ENCODE measurements around the gene HBM.
"Not testable (repeated sequence)": the region's sequence is repeated elsewhere in the genome, so short reads cannot be mapped to it uniquely, and the experiment has no call there.

The HBM gene

DNA sequence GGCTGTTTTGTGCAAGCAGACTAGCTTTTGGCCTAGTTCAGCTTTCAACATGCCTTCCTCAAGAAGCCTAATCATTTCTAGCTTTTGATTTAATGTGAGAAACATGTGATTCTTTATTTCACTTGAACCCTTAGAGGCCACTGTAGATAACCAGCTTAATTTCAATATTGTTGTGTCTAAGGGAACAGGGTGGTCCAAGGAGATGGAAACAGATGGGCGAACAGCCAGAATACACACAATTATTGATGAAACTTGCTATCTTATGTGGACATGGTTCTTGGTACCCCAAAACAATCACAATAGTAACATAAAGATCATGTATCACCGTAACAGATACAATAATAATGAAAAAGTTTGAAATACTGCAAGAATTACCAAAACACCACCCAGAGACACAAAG is 32.1 kb upstream of the HBM start:
- FAIRE-seq (no peak), DNase-seq (ENCODE audit: insufficient read length, low spot score) (no peak)

DNA sequence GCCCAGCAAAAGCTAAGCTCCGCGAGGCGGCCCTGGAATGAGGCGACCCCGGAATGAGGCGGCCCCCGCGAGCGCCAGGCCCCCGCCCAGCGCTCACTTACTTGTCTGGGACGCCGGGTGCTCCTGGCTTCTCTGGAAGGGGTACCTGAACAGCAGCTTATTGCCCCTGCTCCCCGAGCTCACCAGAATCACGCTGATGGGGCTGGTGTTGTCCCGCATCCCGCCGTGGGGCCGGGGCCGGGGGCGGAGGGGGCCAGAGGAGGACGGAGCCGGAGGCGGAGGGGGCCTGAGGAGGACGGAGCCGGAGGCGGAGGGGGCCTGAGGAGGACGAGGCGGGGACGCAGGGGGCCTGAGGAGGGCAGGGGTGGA is 27.7 kb upstream of the HBM start:
- DNase-seq (ENCODE audit: insufficient read length, low spot score): no peak
- no peak for FAIRE-seq
- no peak for TF ChIP-seq POLR2A (IDR thresholded peaks at IDR 0.05; ENCODE audit: low read depth, low read length)

More for the DNA sequence above, 32.1 kb upstream of the HBM start:
- TF ChIP-seq POLR2A (IDR thresholded peaks at IDR 0.05; ENCODE audit: low read depth, low read length): no peak

GRCh38 chr16:140175-140857 is 25.5 kb upstream of the HBM start:
- no peak for DNase-seq (ENCODE audit: insufficient read length, low spot score)
- no peak for FAIRE-seq
- TF ChIP-seq POLR2A (IDR thresholded peaks at IDR 0.05; ENCODE audit: low read depth, low read length): no peak

DNA sequence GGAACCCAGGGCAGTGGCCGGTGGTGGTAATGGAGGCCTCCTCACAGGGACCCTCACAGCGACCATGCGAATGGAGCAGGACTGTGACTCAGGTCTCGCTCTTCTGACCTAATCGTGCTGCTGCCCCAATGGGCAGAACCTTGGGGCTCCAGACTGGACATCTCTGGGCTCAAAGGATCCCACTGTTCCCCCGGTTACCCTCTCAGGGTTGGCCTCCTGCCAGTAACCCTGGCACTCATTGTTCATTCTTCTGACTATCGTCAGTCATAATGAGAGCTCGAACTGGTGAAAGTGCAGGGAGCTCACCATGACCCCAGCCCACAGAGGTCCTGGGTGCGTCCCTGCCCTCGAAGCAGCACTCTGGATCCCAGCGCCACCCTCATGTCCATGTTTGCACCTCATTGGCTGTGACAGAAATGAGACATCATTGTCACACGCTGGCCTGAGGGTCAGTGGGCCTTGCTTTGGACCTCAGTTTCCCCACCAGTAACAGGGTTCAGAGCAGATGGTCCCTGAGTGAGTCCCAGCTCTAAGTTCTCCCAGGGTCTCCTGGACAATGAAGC is 23.3 kb upstream of the HBM start:
- DNase-seq (ENCODE audit: insufficient read length, low spot score) (no peak), FAIRE-seq (no peak)
- TF ChIP-seq POLR2A (IDR thresholded peaks at IDR 0.05; ENCODE audit: low read depth, low read length): no peak

DNA sequence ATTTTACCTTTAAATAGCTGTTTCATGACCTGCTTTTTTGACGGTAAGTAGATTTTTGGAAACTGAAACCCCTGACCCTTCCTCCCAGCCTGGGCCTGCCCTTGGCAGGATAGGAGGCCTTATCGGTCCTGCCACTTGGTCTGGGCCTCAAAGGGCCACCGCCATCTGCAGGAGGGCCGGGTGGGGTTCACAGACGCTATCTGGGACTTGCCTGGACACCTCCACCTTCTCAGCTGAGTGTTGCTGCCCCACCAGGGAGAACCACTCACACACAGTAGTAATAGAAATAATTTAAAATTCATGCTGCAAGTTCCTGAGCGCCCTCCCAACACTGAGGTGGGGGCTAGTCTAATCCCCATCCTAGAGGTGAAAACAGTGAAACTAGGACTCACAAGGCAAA is 22.7 kb upstream of the HBM start:
- DNase-seq (ENCODE audit: insufficient read length, low spot score) (no peak), FAIRE-seq (no peak)
- no peak for TF ChIP-seq POLR2A (IDR thresholded peaks at IDR 0.05; ENCODE audit: low read depth, low read length)

DNA sequence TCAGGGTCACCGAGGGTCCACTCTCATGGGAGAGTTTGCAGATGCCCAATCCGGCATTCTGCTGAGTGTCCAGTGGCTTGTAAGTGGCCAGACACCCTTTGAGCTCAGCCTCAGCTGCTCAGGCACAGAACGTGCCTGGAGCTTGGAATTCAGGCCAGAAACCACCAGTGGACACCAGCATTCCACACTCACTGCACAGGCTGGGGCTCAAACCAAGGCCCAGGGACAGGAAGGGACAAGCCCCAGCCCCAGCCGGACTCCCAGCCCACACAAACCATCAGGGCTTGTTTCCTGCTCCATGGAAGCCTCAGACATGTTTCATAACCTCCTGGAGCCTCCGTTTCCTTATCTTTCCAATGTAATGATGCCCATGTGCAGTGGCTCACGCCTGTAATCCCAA is 22.3 kb upstream of the HBM start:
- DNase-seq (ENCODE audit: insufficient read length, low spot score) (no peak), FAIRE-seq (no peak)
- no peak for TF ChIP-seq POLR2A (IDR thresholded peaks at IDR 0.05; ENCODE audit: low read depth, low read length)

GRCh38 chr16:144797-145252 is 21.0 kb upstream of the HBM start:
- TF ChIP-seq POLR2A (IDR thresholded peaks at IDR 0.05; ENCODE audit: low read depth, low read length): no peak
- no peak for DNase-seq (ENCODE audit: insufficient read length, low spot score)
- no peak for FAIRE-seq

DNA sequence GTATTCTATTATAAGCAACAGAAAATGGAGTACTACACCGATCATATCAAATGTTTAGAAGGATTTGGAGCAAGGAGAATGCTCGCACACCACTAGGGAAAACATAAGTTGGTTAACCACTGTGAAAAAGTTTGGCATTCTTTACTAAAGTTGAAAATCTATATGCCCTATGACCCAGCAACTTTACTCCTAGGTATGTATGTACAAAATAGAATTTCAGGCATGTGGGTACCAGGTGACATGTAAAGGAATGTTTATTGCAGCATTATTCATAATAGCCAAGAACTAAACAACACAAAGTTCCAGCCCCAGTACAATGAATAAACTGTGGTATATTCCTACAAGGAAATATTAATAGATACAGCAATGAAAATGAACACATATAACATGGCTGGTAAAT is 19.1 kb upstream of the HBM start:
- TF ChIP-seq POLR2A (IDR thresholded peaks at IDR 0.05; ENCODE audit: low read depth, low read length): no peak
- no peak for FAIRE-seq
- no peak for DNase-seq (ENCODE audit: insufficient read length, low spot score)

DNA sequence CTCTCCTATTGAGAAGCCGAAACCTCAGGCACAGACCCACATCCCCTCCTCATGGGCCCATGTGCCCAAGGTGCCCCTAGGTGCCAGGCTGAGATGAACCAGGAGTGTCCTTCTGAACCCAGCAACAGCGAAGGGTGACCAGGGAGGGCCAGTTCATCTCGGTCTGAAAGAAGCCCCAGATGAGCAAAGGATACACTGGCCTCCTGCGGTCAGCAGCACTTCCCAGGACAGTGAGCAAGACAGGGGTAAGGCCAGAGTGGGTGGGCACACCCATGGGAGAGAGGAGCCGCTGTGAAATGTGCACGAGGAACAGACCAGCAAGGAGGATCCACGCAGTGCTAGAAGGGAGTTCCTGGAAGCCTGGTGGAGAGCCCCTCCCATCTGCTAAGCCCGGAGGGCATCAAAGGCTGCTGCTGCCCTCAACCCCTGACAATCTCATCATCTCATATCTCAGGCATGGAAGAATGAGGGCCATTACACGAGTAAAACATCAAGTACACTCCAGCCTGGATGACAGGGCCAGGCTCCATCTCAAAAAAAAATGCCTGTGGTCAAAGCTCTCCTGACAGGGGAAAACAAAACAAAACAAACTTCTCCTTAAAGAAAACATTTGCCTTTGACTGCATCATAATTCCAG is 16.6 kb upstream of the HBM start:
- no peak for DNase-seq (ENCODE audit: insufficient read length, low spot score)
- no peak for FAIRE-seq
- no peak for TF ChIP-seq POLR2A (IDR thresholded peaks at IDR 0.05; ENCODE audit: low read depth, low read length)

- no peak for DNase-seq (ENCODE audit: insufficient read length, low spot score)
- FAIRE-seq: no peak
Measured at GRCh38 chr16:152141-153128, 13.3 kb upstream of the HBM start, which contains the start of gene HBZ. HBZ (plus strand) TSS chr16:152644; CDS start chr16:152910, 266 bp downstream.

GRCh38 chr16:153129-153521 is 12.7 kb upstream of the HBM start:
- not testable (repeated sequence) for DNase-seq (ENCODE audit: insufficient read length, low spot score); FAIRE-seq

More at GRCh38 chr16:152141-153128, 13.3 kb upstream of the HBM start, which contains the start of gene HBZ:
- no peak for TF ChIP-seq POLR2A (IDR thresholded peaks at IDR 0.05; ENCODE audit: low read depth, low read length)

DNA sequence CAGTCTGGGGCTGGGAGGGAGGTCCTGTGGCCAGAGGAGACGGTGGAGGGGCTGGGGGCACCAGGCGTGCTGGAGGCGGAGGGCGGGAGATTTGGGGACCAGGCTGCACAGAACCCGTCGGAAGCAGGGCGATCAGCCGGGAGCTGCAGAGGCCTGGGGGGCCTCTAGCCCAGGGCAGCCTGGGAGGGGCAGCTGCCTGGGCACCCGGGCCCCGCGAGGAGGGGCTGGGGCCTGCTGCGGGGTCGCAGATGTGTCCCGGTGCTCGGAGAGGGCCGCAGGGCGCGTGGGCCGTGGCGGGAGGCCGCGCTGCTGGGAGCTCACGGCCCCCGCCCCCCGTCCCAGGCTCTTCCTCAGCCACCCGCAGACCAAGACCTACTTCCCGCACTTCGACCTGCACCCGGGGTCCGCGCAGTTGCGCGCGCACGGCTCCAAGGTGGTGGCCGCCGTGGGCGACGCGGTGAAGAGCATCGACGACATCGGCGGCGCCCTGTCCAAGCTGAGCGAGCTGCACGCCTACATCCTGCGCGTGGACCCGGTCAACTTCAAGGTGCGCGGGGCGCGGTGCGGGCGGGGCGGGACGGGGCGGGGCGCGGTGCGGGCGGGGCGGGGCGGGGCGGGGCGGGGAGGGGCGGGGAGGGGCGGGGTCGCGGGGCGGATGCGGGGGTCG is 12.1 kb upstream of the HBM start:
- not testable (repeated sequence) for FAIRE-seq; DNase-seq (ENCODE audit: insufficient read length, low spot score)

DNA sequence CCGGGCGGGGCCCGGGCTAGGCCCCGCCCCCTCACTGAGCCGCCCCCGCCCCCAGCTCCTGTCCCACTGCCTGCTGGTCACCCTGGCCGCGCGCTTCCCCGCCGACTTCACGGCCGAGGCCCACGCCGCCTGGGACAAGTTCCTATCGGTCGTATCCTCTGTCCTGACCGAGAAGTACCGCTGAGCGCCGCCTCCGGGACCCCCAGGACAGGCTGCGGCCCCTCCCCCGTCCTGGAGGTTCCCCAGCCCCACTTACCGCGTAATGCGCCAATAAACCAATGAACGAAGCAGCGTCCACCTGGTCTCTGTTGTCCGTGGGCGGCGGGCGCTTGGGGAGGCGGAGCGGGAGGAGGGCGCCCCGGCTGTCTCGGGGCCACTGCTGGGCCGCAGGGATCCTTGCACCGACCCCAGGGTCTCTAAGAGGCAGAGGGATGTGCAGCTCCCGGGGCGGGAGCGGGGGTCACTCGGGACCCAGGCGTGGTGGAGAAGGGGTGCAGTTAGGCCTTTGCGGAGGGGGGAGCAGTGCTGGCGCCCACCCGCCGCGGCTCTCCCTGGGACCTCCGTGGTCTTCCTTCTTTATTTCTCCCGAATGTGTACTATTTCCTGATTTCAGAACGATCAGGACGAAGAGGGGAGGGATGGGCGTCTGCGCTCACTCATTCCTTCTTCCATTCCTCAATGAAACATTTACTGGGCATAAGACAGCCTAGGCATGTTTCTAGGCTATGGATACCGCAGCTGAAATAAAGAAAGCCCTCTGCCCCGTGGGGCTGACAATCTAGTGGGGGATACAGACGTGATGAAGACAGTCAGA is 11.4 kb upstream of the HBM start:
- DNase-seq (ENCODE audit: insufficient read length, low spot score): no peak

More for the DNA sequence above, 11.4 kb upstream of the HBM start:
- no peak for FAIRE-seq
- TF ChIP-seq POLR2A (IDR thresholded peaks at IDR 0.05; ENCODE audit: low read depth, low read length): no peak

Measured in H54 (cell line).